OCI-LY7 (cell line): ENCODE data around the gene S100A4. TPM values are rescaled to one million over a fixed set of nuclear protein-coding genes. Genes with fewer than 3 reads are reported as not detected.

Experiments
- BruUV-seq: library from RNA; stranded (reverse); fragments of 400-500 nt; replicated peaks from 2 replicates; lab custom pipeline; 2021; lab: Mats Ljungman, UMichigan
- CTCF ChIA-PET: fragments of 300-600 bp; sonication (Branson Sonifier 250); formaldehyde crosslinking; loops from one replicate; lab custom pipeline; 2022; ENCODE audit warnings: antibody characterized with exemption; ENCODE audit not compliant: unreplicated experiment; lab: Charles Lee
- POLR2A ChIA-PET: fragments of 300-600 bp; sonication (Branson Sonifier 250); formaldehyde crosslinking; loops from one replicate; lab custom pipeline; 2022; ENCODE audit warnings: antibody characterized with exemption; lab: Charles Lee
- DNase-seq: peaks from one replicate; pipeline ENCODE4 v3.0.0-alpha.2; 2015; ENCODE audit warnings: low spot score
- H2AFZ ChIP-seq: fragments of 200-600 bp; sonication (generic), shearing (Covaris generic); 2 replicates; pipeline ENCODE4 v1.6.1; 2014; ENCODE audit warnings: mild to moderate bottlenecking, antibody characterized with exemption, low read length, moderate library complexity
- H3K27ac ChIP-seq: fragments of 200-600 bp; sonication (generic); 2 replicates; pipeline ENCODE4 v1.5.1; 2014; ENCODE audit warnings: mixed run types, low read depth, mild to moderate bottlenecking, moderate library complexity, low read length, inconsistent platforms; ENCODE audit not compliant: poor library complexity, severe bottlenecking
- H3K36me3 ChIP-seq: fragments of 200-600 bp; sonication (generic); 2 replicates; pipeline ENCODE4 v1.6.1; 2014; ENCODE audit warnings: mild to moderate bottlenecking, antibody characterized with exemption, low read length, moderate library complexity, mixed read lengths; ENCODE audit not compliant: insufficient read depth
- H3K4me1 ChIP-seq: fragments of 200-600 bp; sonication (generic); 2 replicates; pipeline ENCODE4 v1.5.1; 2014; ENCODE audit warnings: mild to moderate bottlenecking, low read length; ENCODE audit not compliant: insufficient read depth, poor library complexity, severe bottlenecking
- H3K4me2 ChIP-seq: fragments of 200-600 bp; sonication (generic); 2 replicates; pipeline ENCODE4 v1.6.1; 2014; ENCODE audit warnings: mild to moderate bottlenecking, low read length
- H3K4me3 ChIP-seq: fragments of 200-600 bp; sonication (generic); 2 replicates; pipeline ENCODE4 v1.5.1; 2014; ENCODE audit warnings: mild to moderate bottlenecking, low read depth, low read length; ENCODE audit not compliant: poor library complexity, severe bottlenecking
- H3K79me2 ChIP-seq: fragments of 200-600 bp; sonication (generic); 2 replicates; pipeline ENCODE4 v1.6.1; 2016; ENCODE audit warnings: low read depth, mild to moderate bottlenecking, low read length, moderate library complexity, mixed read lengths; ENCODE audit not compliant: insufficient read depth
- H3K9me2 ChIP-seq: fragments of 200-600 bp; sonication (generic); 2 replicates; pipeline ENCODE4 v1.6.1; 2016; ENCODE audit warnings: mild to moderate bottlenecking, low read length, mixed read lengths; ENCODE audit not compliant: insufficient read depth
- H3K9me3 ChIP-seq: fragments of 200-600 bp; sonication (generic); 2 replicates; pipeline ENCODE4 v1.6.1; 2014; ENCODE audit warnings: mild to moderate bottlenecking, mixed run types, low read length, mixed read lengths
- H4K20me1 ChIP-seq: fragments of 200-600 bp; sonication (generic); 2 replicates; pipeline ENCODE4 v1.6.1; 2014; ENCODE audit warnings: mild to moderate bottlenecking, antibody characterized with exemption, low read length, moderate library complexity, mixed read lengths; ENCODE audit not compliant: insufficient read depth
- EZH2phosphoT487 ChIP-seq: fragments of 200-600 bp; sonication (generic); IDR thresholded peaks from 2 replicates; pipeline ENCODE4 v1.6.1; 2018; ENCODE audit warnings: low read depth, borderline replicate concordance, mild to moderate bottlenecking, mixed run types, antibody characterized with exemption, low read length, moderate library complexity, mixed read lengths
- intact Hi-C: fragments of 100-400 bp; cut with micrococcal nuclease; formaldehyde crosslinking; loops from one replicate; pipeline ENCODE4 v1.10.0; 2022; ENCODE audit not compliant: unreplicated experiment
- total RNA-seq, 2 experiments: library from RNA; depleted of rRNA in 1 of 2; stranded (reverse); fragments of >200 nt in 1 of 2; shearing (Covaris generic) in 1 of 2; gene quantifications; 2 replicates each; pipeline ENCODE4 v1.2.3, GENCODE V29; 2014 to 2022
- TF ChIP-seq, protein P1 (sequence below): fragments of 200-600 bp; sonication (generic); conservative IDR thresholded peaks from 2 replicates; pipeline ENCODE4 v1.5.1; 2014; ENCODE audit warnings: mild to moderate bottlenecking, antibody characterized with exemption, low read length, moderate library complexity, mixed read lengths

S100A4 gene
- total RNA-seq, 2 experiments from 2014 or later = 1.6 to 1.9 TPM

DNA sequence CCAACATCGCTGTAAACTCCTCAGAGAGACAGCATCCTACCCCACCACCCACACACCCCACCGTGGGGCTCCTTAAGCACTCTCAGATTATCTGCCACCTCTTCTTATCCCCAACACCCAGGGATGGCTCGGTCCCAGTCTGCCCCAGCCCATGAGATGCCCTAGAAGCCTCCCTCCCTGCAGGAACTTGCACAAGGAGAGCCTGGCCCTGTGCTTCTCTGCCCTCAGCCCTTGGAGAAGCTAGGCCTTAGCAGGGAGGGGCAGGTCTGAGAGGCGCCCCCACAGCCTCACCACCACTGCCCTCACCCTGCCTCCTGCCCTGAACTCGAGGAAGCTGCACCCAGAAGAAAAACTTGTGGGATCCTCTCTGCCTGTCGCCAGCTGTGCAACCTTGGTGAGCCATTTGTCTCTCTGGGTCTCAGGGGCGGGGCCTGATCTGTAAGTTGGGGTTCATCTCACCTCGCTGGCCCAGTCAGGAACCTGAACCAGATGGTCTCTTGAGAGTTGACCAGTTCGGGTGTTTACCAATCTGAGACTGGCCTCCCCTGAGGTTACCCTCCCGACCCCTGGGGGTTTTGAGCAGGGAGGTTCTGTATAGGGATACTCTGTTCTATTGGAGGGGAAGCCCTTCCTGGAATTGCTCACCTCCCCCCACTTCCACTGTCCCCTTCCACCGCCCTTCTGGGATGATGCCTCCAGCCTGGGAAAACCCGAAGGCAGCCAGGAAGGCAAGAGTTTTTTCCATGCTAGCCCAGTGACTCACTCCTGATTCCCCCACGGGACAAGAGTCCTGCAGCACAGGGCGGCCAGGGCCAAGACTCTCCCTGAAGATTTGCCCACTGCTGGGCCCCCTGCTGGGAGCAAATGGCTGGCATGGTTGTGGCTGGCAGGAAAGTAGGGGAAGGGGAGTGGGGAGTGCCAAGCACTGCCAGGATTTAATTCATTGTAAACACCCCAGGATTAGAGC, 3.4 kb upstream of the S100A4 start, which contains the start of gene S100A3:
S100A3 (minus strand) TSS at position 537 of the 967 bp plus-strand sequence. CDS start 773 bp downstream, outside the sequence.
- ChIA-PET CTCF (no interaction called here), POLR2A (interaction anchor here (0.5 kb wide), 1 partner anchor 51 kb away, joined by 3 read pairs; no protein-coding TSS in a partner anchor)
- Histone ChIP-seq H3K9me2 (no peaks in the 10 kb centered on the region), H3K4me1 (peaks cover 16% of the 10 kb centered on the region), H3K4me2 (no peak within 1 kb of the TSS), H3K4me3 (no peak within 1 kb of the TSS), H4K20me1 (no peaks in the 10 kb centered on the region), H3K9me3 (no peaks in the 10 kb centered on the region), H3K27ac (no peak within 1 kb of the TSS), H2AFZ (no peak within 1 kb of the TSS), H3K79me2 (no peaks in the 10 kb centered on the region), H3K36me3 (no peaks in the 10 kb centered on the region)
- intact Hi-C loops = no loop called here
- no peak for DNase-seq
- no TSS peak for BruUV-seq
- TF ChIP-seq EZH2phosphoT487 = no peak
- TF ChIP-seq, protein P1, sequence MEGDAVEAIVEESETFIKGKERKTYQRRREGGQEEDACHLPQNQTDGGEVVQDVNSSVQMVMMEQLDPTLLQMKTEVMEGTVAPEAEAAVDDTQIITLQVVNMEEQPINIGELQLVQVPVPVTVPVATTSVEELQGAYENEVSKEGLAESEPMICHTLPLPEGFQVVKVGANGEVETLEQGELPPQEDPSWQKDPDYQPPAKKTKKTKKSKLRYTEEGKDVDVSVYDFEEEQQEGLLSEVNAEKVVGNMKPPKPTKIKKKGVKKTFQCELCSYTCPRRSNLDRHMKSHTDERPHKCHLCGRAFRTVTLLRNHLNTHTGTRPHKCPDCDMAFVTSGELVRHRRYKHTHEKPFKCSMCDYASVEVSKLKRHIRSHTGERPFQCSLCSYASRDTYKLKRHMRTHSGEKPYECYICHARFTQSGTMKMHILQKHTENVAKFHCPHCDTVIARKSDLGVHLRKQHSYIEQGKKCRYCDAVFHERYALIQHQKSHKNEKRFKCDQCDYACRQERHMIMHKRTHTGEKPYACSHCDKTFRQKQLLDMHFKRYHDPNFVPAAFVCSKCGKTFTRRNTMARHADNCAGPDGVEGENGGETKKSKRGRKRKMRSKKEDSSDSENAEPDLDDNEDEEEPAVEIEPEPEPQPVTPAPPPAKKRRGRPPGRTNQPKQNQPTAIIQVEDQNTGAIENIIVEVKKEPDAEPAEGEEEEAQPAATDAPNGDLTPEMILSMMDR = no peak

DNA sequence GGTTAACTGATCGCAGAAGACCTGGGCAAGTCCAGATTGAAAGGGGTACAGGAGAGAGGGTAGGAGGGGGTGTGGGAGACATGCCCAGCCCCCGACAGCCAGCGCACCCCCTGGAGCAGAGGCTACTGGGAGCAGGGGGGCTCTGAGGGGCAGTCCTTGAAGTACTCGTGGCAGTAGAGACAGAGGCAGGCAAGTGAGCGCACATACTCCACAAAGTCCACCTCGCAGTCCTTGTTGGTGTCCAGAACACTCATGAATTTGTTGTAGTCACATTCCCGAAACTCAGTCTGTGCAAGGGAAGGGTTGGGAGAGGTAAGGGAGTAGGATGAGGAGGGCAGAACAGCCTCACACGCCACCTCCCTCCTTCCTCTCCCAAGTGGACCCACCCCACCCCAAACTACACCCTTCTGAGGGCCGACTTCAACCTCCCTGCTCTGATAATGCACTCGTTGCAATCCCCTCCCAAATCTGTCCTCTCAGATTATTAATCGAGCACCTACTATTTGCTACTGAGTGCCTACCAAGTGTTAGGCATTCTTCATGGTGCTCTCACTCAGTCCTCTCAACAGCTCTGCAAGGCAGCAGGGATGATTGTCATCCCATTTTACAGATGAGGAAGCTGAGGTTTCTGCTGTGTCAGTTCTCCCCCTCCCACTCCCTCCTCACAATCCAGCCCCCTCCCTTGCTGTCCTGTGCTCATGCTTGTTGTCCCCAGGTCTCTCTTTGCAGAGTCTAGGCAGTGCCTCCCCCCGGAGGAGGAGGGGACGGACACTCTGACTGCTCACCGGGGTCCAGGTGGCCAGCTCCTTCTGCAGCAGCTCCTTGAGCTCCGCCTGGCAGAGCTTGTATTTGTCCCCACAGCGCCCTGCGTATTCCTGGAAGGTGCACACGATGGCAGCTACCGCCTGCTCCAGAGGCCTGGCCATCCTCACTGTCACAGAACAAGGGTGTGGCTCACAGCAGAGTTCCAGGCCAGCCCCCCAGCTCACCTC, 2.2 kb upstream of the S100A4 start:
- Histone ChIP-seq H3K36me3 (no peaks in the 10 kb centered on the region), H3K9me2 (no peaks in the 10 kb centered on the region), H3K27ac (no peak overlapping the region), H3K9me3 (no peaks in the 10 kb centered on the region), H3K4me2 (no peak overlapping the region), H2AFZ (no peak overlapping the region), H4K20me1 (no peaks in the 10 kb centered on the region), H3K79me2 (no peaks in the 10 kb centered on the region), H3K4me1 (peaks cover 16% of the 10 kb centered on the region), H3K4me3 (no peak overlapping the region)
- no peak for DNase-seq
- intact Hi-C loops = no loop called here
- ChIA-PET CTCF (no interaction called here), POLR2A (interaction anchor here (0.5 kb wide), 1 partner anchor 50 kb away, joined by 3 read pairs; no protein-coding TSS in a partner anchor)
- no peak for TF ChIP-seq EZH2phosphoT487
- TF ChIP-seq, protein P1 = no peak
- no TSS peak for BruUV-seq
